Hepatocyte (in vitro differentiated cells): ENCODE measurements around the gene CORO2A. TPM values are rescaled to one million over a fixed set of nuclear protein-coding genes. Genes with fewer than 3 reads are reported as not detected.

ENCODE experiments used
- DNase-seq: peaks from one replicate; pipeline ENCODE4 v3.0.0-alpha.2; 2016; ENCODE audit warnings: low spot score
- H2AFZ ChIP-seq: fragments of 200-600 bp; sonication (generic); 2 replicates; pipeline ENCODE4 v1.6.0; 2016; ENCODE audit warnings: antibody characterized with exemption, mild to moderate bottlenecking
- H3K27ac ChIP-seq: fragments of 200-600 bp; sonication (generic); 2 replicates; pipeline ENCODE4 v1.5.1; 2016; ENCODE audit warnings: mild to moderate bottlenecking
- H3K27me3 ChIP-seq: fragments of 200-600 bp; sonication (generic); 2 replicates; pipeline ENCODE4 v1.6.1; 2016
- H3K36me3 ChIP-seq: fragments of 200-600 bp; sonication (generic); replicated peaks from 2 replicates; pipeline ENCODE4 v1.5.1; 2016; ENCODE audit warnings: low read depth; ENCODE audit not compliant: insufficient read depth
- H3K4me1 ChIP-seq: fragments of 200-600 bp; sonication (generic); 2 replicates; pipeline ENCODE4 v1.5.1; 2016; ENCODE audit warnings: mild to moderate bottlenecking, moderate library complexity; ENCODE audit not compliant: insufficient read depth
- H3K4me2 ChIP-seq: fragments of 200-600 bp; sonication (generic); 2 replicates; pipeline ENCODE4 v1.6.0; 2016
- H3K4me3 ChIP-seq: fragments of 200-600 bp; sonication (generic); 2 replicates; pipeline ENCODE4 v1.5.1; 2016; ENCODE audit warnings: mild to moderate bottlenecking
- H3K79me2 ChIP-seq: fragments of 200-600 bp; sonication (generic); 2 replicates; pipeline ENCODE4 v1.6.0; 2017; ENCODE audit warnings: mild to moderate bottlenecking
- H3K9me2 ChIP-seq: fragments of 200-600 bp; sonication (generic); replicated peaks from 2 replicates; pipeline ENCODE4 v1.6.0; 2017; ENCODE audit warnings: mild to moderate bottlenecking; ENCODE audit not compliant: insufficient read depth
- H3K9me3 ChIP-seq: fragments of 200-600 bp; sonication (generic); 2 replicates; pipeline ENCODE4 v1.5.1; 2016; ENCODE audit warnings: low read depth, mild to moderate bottlenecking
- H4K20me1 ChIP-seq: fragments of 200-600 bp; sonication (generic); 2 replicates; pipeline ENCODE4 v1.6.0; 2016; ENCODE audit warnings: mild to moderate bottlenecking; ENCODE audit not compliant: insufficient read depth, poor library complexity, severe bottlenecking
- CTCF ChIP-seq: fragments of 200-600 bp; sonication (generic); IDR thresholded peaks from 2 replicates; pipeline ENCODE4 v1.5.1; 2016; ENCODE audit warnings: antibody characterized with exemption, mild to moderate bottlenecking; ENCODE audit not compliant: poor library complexity
- EZH2 ChIP-seq: fragments of 200-600 bp; sonication (generic); IDR thresholded peaks from 2 replicates; pipeline ENCODE4 v1.6.1; 2016; ENCODE audit warnings: antibody characterized with exemption, mild to moderate bottlenecking, borderline replicate concordance
- EZH2phosphoT487 ChIP-seq: fragments of 200-600 bp; sonication (generic); IDR thresholded peaks from one replicate; pipeline ENCODE4 v1.6.1; 2018; ENCODE audit warnings: antibody characterized with exemption, mild to moderate bottlenecking, low read depth, moderate library complexity; ENCODE audit not compliant: unreplicated experiment, severe bottlenecking
- WGBS: methylation state at CpG from one replicate; pipeline ENCODE4 v1.1.6; 2016; ENCODE audit warnings: low lambda C conversion rate; ENCODE audit errors: missing lambda C conversion rate; 5-methylcytosine and 5-hydroxymethylcytosine counted together
- polyA plus RNA-seq: library from polyadenylated mRNA; unstranded; fragments of >200 nt; fragmentation: Nextera tagmentation; extraction: Ambion mirVana; gene quantifications from 2 replicates; pipeline ENCODE4 v1.2.1, GENCODE V29; 2016
- total RNA-seq: library from RNA; depleted of rRNA; stranded (reverse); fragments of >200 nt; gene quantifications from 2 replicates; pipeline ENCODE4 v1.2.3, GENCODE V29; 2014

CORO2A gene
- total and polyA plus RNA-seq, 2 experiments from 2014 or later: 12.8 to 24.6 TPM

GRCh38 chr9:98146101-98146991 lies 46.1 kb downstream of the CORO2A start:
- H3K4me3 ChIP-seq: no peak overlapping the region
- no peaks in the 10 kb centered on the region for H4K20me1 ChIP-seq
- peak overlapping the region; percentile 96 for H3K27ac ChIP-seq
- peak overlapping the region; percentile 29 for H3K4me2 ChIP-seq
- no peaks in the 10 kb centered on the region for H3K36me3 ChIP-seq
- H3K27me3 ChIP-seq: no peaks in the 10 kb centered on the region
- H3K9me3 ChIP-seq: no peaks in the 10 kb centered on the region
- DNase-seq: peak; percentile 88
- no peak overlapping the region for H2AFZ ChIP-seq
- 66% methylated on average over 7 of the region's 7 CpGs for WGBS
- no peaks in the 10 kb centered on the region for H3K79me2 ChIP-seq
- peaks cover 29% of the 10 kb centered on the region for H3K4me1 ChIP-seq
- H3K9me2 ChIP-seq: no peaks in the 10 kb centered on the region
- TF ChIP-seq EZH2 (no peak), CTCF (no peak), EZH2phosphoT487 (no peak)

- Histone ChIP-seq H3K27me3 (no peaks in the 10 kb centered on the region), H2AFZ (no peak overlapping the region), H3K9me3 (no peaks in the 10 kb centered on the region), H3K4me1 (peaks cover 18% of the 10 kb centered on the region), H3K9me2 (no peaks in the 10 kb centered on the region), H4K20me1 (no peaks in the 10 kb centered on the region), H3K4me2 (no peak overlapping the region), H3K79me2 (no peaks in the 10 kb centered on the region), H3K36me3 (no peaks in the 10 kb centered on the region), H3K4me3 (no peak overlapping the region), H3K27ac (no peak overlapping the region)
- WGBS: 96% methylated on average over 3 of the region's 3 CpGs
- no peak for TF ChIP-seq EZH2phosphoT487
- TF ChIP-seq EZH2: no peak
- TF ChIP-seq CTCF: no peak
- no peak for DNase-seq
Measured at GRCh38 chr9:98144631-98145030, 47.8 kb downstream of the CORO2A start.

- Histone ChIP-seq H3K4me2 (no peak overlapping the region), H3K4me1 (peaks cover 17% of the 10 kb centered on the region), H3K36me3 (no peaks in the 10 kb centered on the region), H3K79me2 (no peaks in the 10 kb centered on the region), H2AFZ (no peak overlapping the region), H3K9me2 (no peaks in the 10 kb centered on the region), H3K27me3 (no peaks in the 10 kb centered on the region), H3K9me3 (no peaks in the 10 kb centered on the region), H3K27ac (no peak overlapping the region), H3K4me3 (no peak overlapping the region), H4K20me1 (no peaks in the 10 kb centered on the region)
- 96% methylated on average over 4 of the region's 4 CpGs for WGBS
- TF ChIP-seq EZH2 (no peak), CTCF (no peak), EZH2phosphoT487 (no peak)
- no peak for DNase-seq
Measured at GRCh38 chr9:98144076-98144475, 48.4 kb downstream of the CORO2A start.
